GM18526 (cell line): Measurements from ENCODE around the gene RAB36.

Experiments
- POLR2A ChIP-seq: IDR thresholded peaks from 3 replicates; pipeline ENCODE4 v1.6.1; 2011; ENCODE audit not compliant: insufficient read length; ENCODE audit errors: extremely low read depth

Gene RAB36

GRCh38 chr22:23153994-23154393 lies 8.7 kb downstream of the RAB36 start:
- no peak for TF ChIP-seq POLR2A

GRCh38 chr22:23154461-23154860 lies 9.2 kb downstream of the RAB36 start:
- TF ChIP-seq POLR2A, result no peak

GRCh38 chr22:23155143-23155542 lies 9.9 kb downstream of the RAB36 start:
- TF ChIP-seq POLR2A, result no peak

- no peak for TF ChIP-seq POLR2A
Observed at GRCh38 chr22:23155831-23156230, 10.6 kb downstream of the RAB36 start.

- no peak for TF ChIP-seq POLR2A
Observed at GRCh38 chr22:23156286-23156685, 11.0 kb downstream of the RAB36 start.

GRCh38 chr22:23157560-23158515 lies 12.6 kb downstream of the RAB36 start:
- no peak for TF ChIP-seq POLR2A

- TF ChIP-seq POLR2A, result no peak
Observed at GRCh38 chr22:23158516-23159290, 13.4 kb downstream of the RAB36 start.

GRCh38 chr22:23159291-23159630 lies 14.0 kb downstream of the RAB36 start:
- TF ChIP-seq POLR2A, result no peak

GRCh38 chr22:23161029-23161428 lies 15.8 kb downstream of the RAB36 start:
- TF ChIP-seq POLR2A, result no peak

- TF ChIP-seq POLR2A, result no peak
Observed at GRCh38 chr22:23161574-23161973, 16.3 kb downstream of the RAB36 start.

GRCh38 chr22:23163665-23164064 lies 18.4 kb downstream of the RAB36 start:
- no peak for TF ChIP-seq POLR2A

- no peak for TF ChIP-seq POLR2A
Observed at GRCh38 chr22:23164091-23164490, 18.8 kb downstream of the RAB36 start.

GRCh38 chr22:23166042-23166831 lies 21.0 kb downstream of the RAB36 start:
- no peak for TF ChIP-seq POLR2A

GRCh38 chr22:23166841-23167616 lies 21.8 kb downstream of the RAB36 start:
- TF ChIP-seq POLR2A, result no peak
